ENCODE results near the gene MTRR. TPM values are rescaled to one million over a fixed set of nuclear protein-coding genes. Genes with fewer than 3 reads are reported as not detected.
A peak's percentile ranks its signal among the peaks of the same experiment; 100 is the strongest.

The MTRR gene
- total RNA-seq, 5 donors from 2014 or later (not counting 1 experiment from before 2014, with no cell fraction given), result 66.9 to 90.2 (median 83.0) TPM

GRCh38 chr5:7878381-7878873 lies 9.5 kb downstream of the MTRR start:
- Histone ChIP-seq H3K4me1 (ENCODE audit: control insufficient read depth in 1 of 2, extremely low read depth in 1 of 2, insufficient read depth in 2 of 2, low read length in 2 of 2) (peaks cover 2 to 3% of the 10 kb centered on the region in 2 experiments), H3K36me3 (ENCODE audit: control insufficient read depth in 2 of 2, extremely low read depth in 1 of 2, insufficient read depth in 1 of 2, low read length in 1 of 2) (peaks cover 4 to 80% of the 10 kb centered on the region in 2 donors), H3K27me3 (replicated peaks in 1 of 2; ENCODE audit: control insufficient read depth in 2 of 2, extremely low read depth in 1 of 2, insufficient read depth in 2 of 2, low read length in 1 of 2) (no peaks in the 10 kb centered on the region), H3K9me3 (no peaks in the 10 kb centered on the region), H3K27ac (ENCODE audit: low read length) (no peak overlapping the region), H3K4me3 (ENCODE audit: control insufficient read depth in 1 of 2, extremely low read depth in 1 of 2, low read length in 1 of 2) (no peak overlapping the region)
- no peak overlapping the region for H3K4me3 Mint-ChIP-seq
- POLR2A ChIA-PET, result no interaction called here
- no peaks in the 10 kb centered on the region for H3K9me3 Mint-ChIP-seq
- H3K4me1 Mint-ChIP-seq, result peaks cover 48 to 62% (median 54%) of the 10 kb centered on the region in 3 donors
- CTCF ChIA-PET, result no interaction called here
- DNase-seq (no peak), ATAC-seq (replicated peaks in 1 of 4) (no peak)
- H3K36me3 Mint-ChIP-seq, result peaks cover 76% of the 10 kb centered on the region
- H3K27ac Mint-ChIP-seq, result peak overlapping the region in 1 of 2 donors; percentile 48
- no peaks in the 10 kb centered on the region for H3K27me3 Mint-ChIP-seq

GRCh38 chr5:7881091-7881490 lies 12.1 kb downstream of the MTRR start:
- peaks cover 36 to 40% (median 39%) of the 10 kb centered on the region in 3 donors for H3K4me1 Mint-ChIP-seq

GRCh38 chr5:7881816-7882215 lies 12.9 kb downstream of the MTRR start:
- ATAC-seq (replicated peaks in 1 of 4) (no peak), DNase-seq (no peak)
- WGBS (ENCODE audit: insufficient coverage), result 93% methylated on average over 2 of the region's 2 CpGs
- Mint-ChIP-seq H3K4me3 (no peak overlapping the region), H3K36me3 (peaks cover 58% of the 10 kb centered on the region), H3K27ac (peak overlapping the region in 1 of 2 donors; percentile 28), H3K9me3 (no peaks in the 10 kb centered on the region), H3K4me1 (peaks cover 30 to 37% (median 32%) of the 10 kb centered on the region in 3 donors), H3K27me3 (no peaks in the 10 kb centered on the region)
- Histone ChIP-seq H3K4me3 (ENCODE audit: control insufficient read depth in 1 of 2, extremely low read depth in 1 of 2, low read length in 1 of 2) (no peak overlapping the region), H3K27me3 (replicated peaks in 1 of 2; ENCODE audit: control insufficient read depth in 2 of 2, extremely low read depth in 1 of 2, insufficient read depth in 2 of 2, low read length in 1 of 2) (no peaks in the 10 kb centered on the region), H3K36me3 (ENCODE audit: control insufficient read depth in 2 of 2, extremely low read depth in 1 of 2, insufficient read depth in 1 of 2, low read length in 1 of 2) (peaks cover 6 to 82% of the 10 kb centered on the region in 2 donors), H3K9me3 (no peaks in the 10 kb centered on the region), H3K4me1 (ENCODE audit: control insufficient read depth in 1 of 2, extremely low read depth in 1 of 2, insufficient read depth in 2 of 2, low read length in 2 of 2) (peaks cover 0 to 3% of the 10 kb centered on the region in 2 experiments), H3K27ac (ENCODE audit: low read length) (no peak overlapping the region)
- ChIA-PET CTCF (no interaction called here), POLR2A (no interaction called here)

More at GRCh38 chr5:7881091-7881490, 12.1 kb downstream of the MTRR start:
- Histone ChIP-seq H3K4me1 (ENCODE audit: control insufficient read depth in 1 of 2, extremely low read depth in 1 of 2, insufficient read depth in 2 of 2, low read length in 2 of 2) (peaks cover 0 to 3% of the 10 kb centered on the region in 2 experiments), H3K36me3 (ENCODE audit: control insufficient read depth in 2 of 2, extremely low read depth in 1 of 2, insufficient read depth in 1 of 2, low read length in 1 of 2) (peaks cover 6 to 83% of the 10 kb centered on the region in 2 donors), H3K4me3 (ENCODE audit: control insufficient read depth in 1 of 2, extremely low read depth in 1 of 2, low read length in 1 of 2) (no peak overlapping the region), H3K27ac (ENCODE audit: low read length) (no peak overlapping the region), H3K9me3 (no peaks in the 10 kb centered on the region), H3K27me3 (replicated peaks in 1 of 2; ENCODE audit: control insufficient read depth in 2 of 2, extremely low read depth in 1 of 2, insufficient read depth in 2 of 2, low read length in 1 of 2) (no peaks in the 10 kb centered on the region)
- DNase-seq (no peak), ATAC-seq (replicated peaks in 1 of 4) (no peak)
- WGBS (ENCODE audit: insufficient coverage), result 100% methylated on average over 1 of the region's 4 CpGs
- H3K27ac Mint-ChIP-seq, result no peak overlapping the region
- POLR2A ChIA-PET, result no interaction called here
- no peaks in the 10 kb centered on the region for H3K9me3 Mint-ChIP-seq
- H3K4me3 Mint-ChIP-seq, result no peak overlapping the region
- H3K36me3 Mint-ChIP-seq, result peaks cover 64% of the 10 kb centered on the region
- H3K27me3 Mint-ChIP-seq, result no peaks in the 10 kb centered on the region
- CTCF ChIA-PET, result interaction anchor here in 1 of 2 donors (0.5 kb wide), 1 partner anchor 13 kb away, joined by 3 read pairs; no protein-coding TSS in a partner anchor

GRCh38 chr5:7882926-7883325 lies 14.0 kb downstream of the MTRR start:
- no peaks in the 10 kb centered on the region for H3K27me3 Mint-ChIP-seq
- Histone ChIP-seq H3K4me3 (ENCODE audit: control insufficient read depth in 1 of 2, extremely low read depth in 1 of 2, low read length in 1 of 2) (no peak overlapping the region), H3K27ac (ENCODE audit: low read length) (no peak overlapping the region), H3K9me3 (no peaks in the 10 kb centered on the region), H3K4me1 (ENCODE audit: control insufficient read depth in 1 of 2, extremely low read depth in 1 of 2, insufficient read depth in 2 of 2, low read length in 2 of 2) (peaks cover 0 to 3% of the 10 kb centered on the region in 2 experiments), H3K27me3 (replicated peaks in 1 of 2; ENCODE audit: control insufficient read depth in 2 of 2, extremely low read depth in 1 of 2, insufficient read depth in 2 of 2, low read length in 1 of 2) (no peaks in the 10 kb centered on the region), H3K36me3 (ENCODE audit: control insufficient read depth in 2 of 2, extremely low read depth in 1 of 2, insufficient read depth in 1 of 2, low read length in 1 of 2) (peaks cover 6 to 76% of the 10 kb centered on the region in 2 donors)
- ChIA-PET CTCF (no interaction called here), POLR2A (no interaction called here)
- ATAC-seq (replicated peaks in 1 of 4) (no peak), DNase-seq (no peak)
- H3K9me3 Mint-ChIP-seq, result no peaks in the 10 kb centered on the region
- peaks cover 30 to 37% (median 35%) of the 10 kb centered on the region in 3 donors for H3K4me1 Mint-ChIP-seq
- no peak overlapping the region for H3K27ac Mint-ChIP-seq
- H3K36me3 Mint-ChIP-seq, result peaks cover 58% of the 10 kb centered on the region
- H3K4me3 Mint-ChIP-seq, result no peak overlapping the region
- 93% methylated on average over 2 of the region's 4 CpGs for WGBS (ENCODE audit: insufficient coverage)

GRCh38 chr5:7884491-7885267 lies 15.7 kb downstream of the MTRR start:
- no peak for ATAC-seq (replicated peaks in 1 of 4)
- no peak for DNase-seq
- POLR2A ChIA-PET, result no interaction called here
- no CpG with 5 or more reads among the region's 5 CpGs for whole genome bisulfite sequencing (ENCODE audit: insufficient coverage)
- Histone ChIP-seq H3K4me3 (ENCODE audit: control insufficient read depth in 1 of 2, extremely low read depth in 1 of 2, low read length in 1 of 2) (no peak overlapping the region), H3K4me1 (ENCODE audit: control insufficient read depth in 1 of 2, extremely low read depth in 1 of 2, insufficient read depth in 2 of 2, low read length in 2 of 2) (peaks cover 0 to 3% of the 10 kb centered on the region in 2 experiments), H3K9me3 (no peaks in the 10 kb centered on the region), H3K27me3 (replicated peaks in 1 of 2; ENCODE audit: control insufficient read depth in 2 of 2, extremely low read depth in 1 of 2, insufficient read depth in 2 of 2, low read length in 1 of 2) (no peaks in the 10 kb centered on the region), H3K27ac (ENCODE audit: low read length) (no peak overlapping the region), H3K36me3 (ENCODE audit: control insufficient read depth in 2 of 2, extremely low read depth in 1 of 2, insufficient read depth in 1 of 2, low read length in 1 of 2) (peaks cover 9 to 75% of the 10 kb centered on the region in 2 donors)
- Mint-ChIP-seq H3K27ac (no peak overlapping the region), H3K36me3 (peaks cover 60% of the 10 kb centered on the region), H3K27me3 (no peaks in the 10 kb centered on the region), H3K4me1 (peaks cover 20 to 28% (median 27%) of the 10 kb centered on the region in 3 donors), H3K4me3 (no peak overlapping the region), H3K9me3 (no peaks in the 10 kb centered on the region)
- CTCF ChIA-PET, result interaction anchor here (0.6 to 1.1 kb wide), 3 partner anchors 9 to 366 kb away, joined by 3 to 5 read pairs (median 3); no protein-coding TSS in a partner anchor

GRCh38 chr5:7886849-7887475 lies 18.0 kb downstream of the MTRR start:
- Histone ChIP-seq H3K4me1 (ENCODE audit: control insufficient read depth in 1 of 2, extremely low read depth in 1 of 2, insufficient read depth in 2 of 2, low read length in 2 of 2) (no peaks in the 10 kb centered on the region), H3K4me3 (ENCODE audit: control insufficient read depth in 1 of 2, extremely low read depth in 1 of 2, low read length in 1 of 2) (no peak overlapping the region), H3K27me3 (replicated peaks in 1 of 2; ENCODE audit: control insufficient read depth in 2 of 2, extremely low read depth in 1 of 2, insufficient read depth in 2 of 2, low read length in 1 of 2) (no peaks in the 10 kb centered on the region), H3K9me3 (no peaks in the 10 kb centered on the region), H3K27ac (ENCODE audit: low read length) (no peak overlapping the region), H3K36me3 (ENCODE audit: control insufficient read depth in 2 of 2, extremely low read depth in 1 of 2, insufficient read depth in 1 of 2, low read length in 1 of 2) (peaks cover 14 to 66% of the 10 kb centered on the region in 2 donors)
- Mint-ChIP-seq H3K4me1 (peaks cover 7 to 12% (median 11%) of the 10 kb centered on the region in 3 donors), H3K27ac (no peak overlapping the region), H3K36me3 (peaks cover 49% of the 10 kb centered on the region), H3K4me3 (no peak overlapping the region), H3K27me3 (no peaks in the 10 kb centered on the region), H3K9me3 (no peaks in the 10 kb centered on the region)
- ChIA-PET POLR2A (interaction anchor here (0.6 to 0.7 kb wide), 2 partner anchors 18 to 27 kb away, joined by 3 to 9 read pairs; partner anchors contain the start of genes FASTKD3 (in 1 of the 2) and MTRR (in 1 of the 2)), CTCF (interaction anchor here (0.6 to 2.9 kb wide), 11 partner anchors 10 to 83 kb away, joined by 3 to 14 read pairs (median 5); partner anchors contain the start of genes FASTKD3 (in 1 of the 2) and MTRR (in 1 of the 2))
- ATAC-seq (replicated peaks in 1 of 4) (no peak), DNase-seq (peak in 1 of 35 experiments; percentile 57)
- no CpG with 5 or more reads among the region's 7 CpGs for WGBS (ENCODE audit: insufficient coverage)
